H1 (cell line): ENCODE results near the gene MSL3B.

Experiments used
- CTCF ChIA-PET: fragments of 300-600 bp; sonication (Branson Sonifier 250); formaldehyde crosslinking; loops from one replicate; lab custom pipeline; 2021; ENCODE audit not compliant: partially characterized antibody; lab: Charles Lee
- POLR2A ChIA-PET: fragments of 300-600 bp; sonication (Branson Sonifier 250); formaldehyde crosslinking; loops from one replicate; lab custom pipeline; 2021; ENCODE audit warnings: inconsistent platforms; ENCODE audit not compliant: partially characterized antibody; lab: Charles Lee
- DNase-seq, 2 experiments: peaks; one replicate each; pipeline versions ENCODE4 v3.0.0 to v3.0.0-alpha.2; 2010 to 2022; ENCODE audit warnings: low spot score in 2 of 2, low read depth in 1 of 2, mixed read lengths in 1 of 2
- FAIRE-seq: peaks from 2 replicates; lab custom pipeline; 2011; peaks lifted over from hg19 to GRCh38; lab: Jason Lieb, UNC
- H2AFZ ChIP-seq: 2 replicates; pipeline ENCODE4 v1.8.1; 2012; ENCODE audit warnings: low read length, inconsistent platforms
- H2AK5ac ChIP-seq: 2 replicates; pipeline ENCODE4 v1.6.1; 2013; ENCODE audit warnings: low read depth, low read length
- H2BK120ac ChIP-seq: replicated peaks from 2 replicates; pipeline ENCODE3; 2013; ENCODE audit warnings: low read depth, low read length, inconsistent platforms
- H2BK12ac ChIP-seq: 2 replicates; pipeline ENCODE4 v1.6.1; 2013; ENCODE audit warnings: low read depth, low read length
- H2BK15ac ChIP-seq: 2 replicates; pipeline ENCODE4 v1.6.1; 2013; ENCODE audit warnings: low read length
- H2BK20ac ChIP-seq: 2 replicates; pipeline ENCODE4 v1.6.1; 2013; ENCODE audit warnings: low read length
- H2BK5ac ChIP-seq: 2 replicates; pipeline ENCODE4 v1.6.1; 2013; ENCODE audit warnings: low read depth, low read length
- H3K14ac ChIP-seq: 2 replicates; pipeline ENCODE4 v1.6.1; 2013; ENCODE audit warnings: inconsistent platforms; ENCODE audit not compliant: insufficient read length
- H3K18ac ChIP-seq: 2 replicates; pipeline ENCODE4 v1.6.1; 2013; ENCODE audit warnings: low read length; ENCODE audit errors: extremely low read depth
- H3K23ac ChIP-seq: 2 replicates; pipeline ENCODE4 v1.6.1; 2013; ENCODE audit warnings: inconsistent platforms; ENCODE audit not compliant: insufficient read length
- H3K23me2 ChIP-seq: 2 replicates; pipeline ENCODE4 v1.6.1; 2013; ENCODE audit warnings: low read depth, low read length
- H3K27ac ChIP-seq: 2 replicates; pipeline ENCODE4 v1.6.1; 2011; ENCODE audit warnings: low read depth, low read length, inconsistent platforms
- H3K27me3 ChIP-seq, 4 experiments: replicated peaks in 1 of 4; 1 replicate in 1 of 4; 2 replicates in 3 of 4; pipeline versions ENCODE4 v1.6.1 to v1.8.1; 2011 to 2013; ENCODE audit warnings: low read length in 3 of 4, mild to moderate bottlenecking in 3 of 4, inconsistent platforms in 2 of 4, mixed read lengths in 2 of 4, moderate library complexity in 1 of 4; ENCODE audit not compliant: control insufficient read depth in 3 of 4, insufficient read depth in 3 of 4; ENCODE audit errors: extremely low read depth in 1 of 4
- H3K36me3 ChIP-seq, 4 experiments: 2 replicates each; pipeline versions ENCODE4 v1.6.1 to v1.8.1; 2011 to 2013; ENCODE audit warnings: mild to moderate bottlenecking in 4 of 4, low read length in 3 of 4, moderate library complexity in 2 of 4, control low read depth in 1 of 4, inconsistent platforms in 1 of 4; ENCODE audit not compliant: insufficient read depth in 4 of 4, control insufficient read depth in 2 of 4
- H3K4ac ChIP-seq: replicated peaks from 2 replicates; pipeline ENCODE3; 2013; ENCODE audit warnings: low read length, low read depth, mixed read lengths, inconsistent platforms; ENCODE audit not compliant: insufficient read length
- H3K4me1 ChIP-seq, 4 experiments: replicated peaks in 1 of 4; 1 replicate in 1 of 4; 2 replicates in 3 of 4; pipeline versions ENCODE4 v1.6.1 to v1.8.1; 2011 to 2013; ENCODE audit warnings: low read length in 3 of 4, inconsistent platforms in 2 of 4, mixed read lengths in 1 of 4; ENCODE audit not compliant: insufficient read depth in 4 of 4, control insufficient read depth in 3 of 4
- H3K4me2 ChIP-seq, 2 experiments: 2 replicates each; pipeline versions ENCODE4 v1.6.1 to v1.8.1; 2011 to 2013; ENCODE audit warnings: low read depth in 2 of 2, low read length in 2 of 2, control low read depth in 1 of 2, inconsistent platforms in 1 of 2, mild to moderate bottlenecking in 1 of 2; ENCODE audit not compliant: insufficient read depth in 1 of 2
- H3K4me3 ChIP-seq, 4 experiments: fragments of 200-600, 300-600 bp in 1 of 4; sonication (generic), shearing (Covaris generic), sonication (Bioruptor Twin) in 1 of 4; 2 replicates each; pipeline versions ENCODE4 v1.5.1 to v1.8.1; 2011 to 2016; ENCODE audit warnings: low read length in 4 of 4, low read depth in 3 of 4, control low read depth in 2 of 4, inconsistent platforms in 2 of 4, mild to moderate bottlenecking in 2 of 4, mixed read lengths in 1 of 4, moderate library complexity in 1 of 4; ENCODE audit not compliant: insufficient read depth in 2 of 4; ENCODE audit errors: extremely low read depth in 1 of 4
- H3K56ac ChIP-seq: replicated peaks from 2 replicates; pipeline ENCODE3; 2013; ENCODE audit warnings: low read depth, mild to moderate bottlenecking, mixed read lengths, low read length, inconsistent platforms; ENCODE audit not compliant: insufficient read length
- H3K79me1 ChIP-seq: 2 replicates; pipeline ENCODE4 v1.6.1; 2013; ENCODE audit warnings: low read depth, low read length, control low read depth
- H3K79me2 ChIP-seq, 2 experiments: 2 replicates each; pipeline versions ENCODE4 v1.6.1 to v1.8.1; 2012 to 2013; ENCODE audit warnings: low read length in 2 of 2, mild to moderate bottlenecking in 2 of 2, inconsistent platforms in 1 of 2; ENCODE audit not compliant: insufficient read depth in 2 of 2, control insufficient read depth in 1 of 2
- H3K9ac ChIP-seq, 4 experiments: replicated peaks in 1 of 4; 1 replicate in 1 of 4; 2 replicates in 3 of 4; pipeline versions ENCODE4 v1.6.1 to v1.8.1; 2011 to 2013; ENCODE audit warnings: low read depth in 3 of 4, low read length in 3 of 4, control low read depth in 2 of 4, mild to moderate bottlenecking in 2 of 4, moderate library complexity in 2 of 4, inconsistent platforms in 1 of 4; ENCODE audit errors: extremely low read depth in 1 of 4
- H3K9me3 ChIP-seq, 2 experiments: 2 replicates each; pipeline versions ENCODE4 v1.6.1 to v1.8.1; 2012 to 2013; ENCODE audit warnings: mild to moderate bottlenecking in 2 of 2, moderate library complexity in 2 of 2, control low read depth in 1 of 2, inconsistent platforms in 1 of 2, low read depth in 1 of 2, low read length in 1 of 2, mixed read lengths in 1 of 2; ENCODE audit not compliant: insufficient read depth in 2 of 2
- H4K20me1 ChIP-seq, 2 experiments: replicated peaks in 1 of 2; 2 replicates each; pipeline versions ENCODE3 to v1.8.1; 2011 to 2013; ENCODE audit warnings: inconsistent platforms in 2 of 2, low read length in 2 of 2, mild to moderate bottlenecking in 1 of 2; ENCODE audit not compliant: insufficient read depth in 2 of 2, control insufficient read depth in 1 of 2
- H4K5ac ChIP-seq: 2 replicates; pipeline ENCODE4 v1.6.1; 2013; ENCODE audit warnings: low read length, low read depth, mixed read lengths, inconsistent platforms; ENCODE audit not compliant: insufficient read length
- H4K8ac ChIP-seq: 2 replicates; pipeline ENCODE4 v1.8.0; 2013; ENCODE audit warnings: mild to moderate bottlenecking, moderate library complexity, low read length, inconsistent platforms; ENCODE audit not compliant: insufficient read depth; ENCODE audit errors: extremely low read depth
- H4K91ac ChIP-seq: replicated peaks from 2 replicates; pipeline ENCODE3; 2013; ENCODE audit warnings: low read length, mixed read lengths, inconsistent platforms; ENCODE audit not compliant: insufficient read length
- CBX5 ChIP-seq: fragments of 300-800, 300-1000 bp; sonication (generic); IDR thresholded peaks from 2 replicates; pipeline ENCODE4 v1.7.1; 2016; ENCODE audit warnings: antibody characterized with exemption, low read length, low read depth
- CTBP2 ChIP-seq: IDR thresholded peaks from 2 replicates; pipeline ENCODE4 v1.7.0; 2011; ENCODE audit warnings: borderline replicate concordance, mild to moderate bottlenecking, moderate library complexity, mixed read lengths, low read length; ENCODE audit not compliant: insufficient read depth, insufficient read length
- EP300 ChIP-seq, 2 experiments: IDR thresholded peaks; 1 replicate in 1 of 2; 2 replicates in 1 of 2; pipeline ENCODE4 v1.6.1; 2011 to 2012; ENCODE audit warnings: low read depth in 2 of 2, low read length in 2 of 2, mild to moderate bottlenecking in 2 of 2, borderline replicate concordance in 1 of 2, inconsistent platforms in 1 of 2, moderate library complexity in 1 of 2
- SIRT6 ChIP-seq: IDR thresholded peaks from one replicate; pipeline ENCODE4 v1.7.1; 2012; ENCODE audit warnings: low read length, inconsistent platforms
- SP2 ChIP-seq: IDR thresholded peaks from 2 replicates; pipeline ENCODE4 v1.6.1; 2012; ENCODE audit warnings: mild to moderate bottlenecking, low read length, inconsistent platforms
- SUZ12 ChIP-seq: fragments of 200-600 bp; sonication (generic); IDR thresholded peaks from 2 replicates; pipeline ENCODE4 v1.6.1; 2012; ENCODE audit warnings: mild to moderate bottlenecking, inconsistent platforms, low read length, moderate library complexity, mixed read lengths
- TAF7 ChIP-seq: optimal IDR thresholded peaks from 2 replicates; pipeline ENCODE3; 2011; ENCODE audit warnings: low read depth, mild to moderate bottlenecking, inconsistent platforms, low read length, moderate library complexity, borderline replicate concordance
- WGBS, 2 experiments: shearing (Covaris generic) in 1 of 2; methylation state at CpG; one replicate each; pipeline versions ENCODE4 v1.1.6 to v1.1.7; 2013 to 2015; ENCODE audit warnings: low lambda C conversion rate in 2 of 2, mixed read lengths in 2 of 2, inconsistent platforms in 1 of 2, low coverage in 1 of 2, missing lambda C conversion rate in 1 of 2; ENCODE audit not compliant: insufficient replicate concordance in 2 of 2, insufficient coverage in 1 of 2, insufficient read length in 1 of 2; ENCODE audit errors: extremely low coverage in 1 of 2, missing lambda C conversion rate in 1 of 2; 5-methylcytosine and 5-hydroxymethylcytosine counted together
- TF ChIP-seq, protein P1 (sequence below), 3 experiments: IDR thresholded peaks; 1 replicate in 2 of 3; 2 replicates in 1 of 3; pipeline versions ENCODE4 v1.5.1 to v1.6.1; 2011; ENCODE audit warnings: low read length in 3 of 3, mild to moderate bottlenecking in 3 of 3, inconsistent platforms in 2 of 3, low read depth in 1 of 3, moderate library complexity in 1 of 3; ENCODE audit not compliant: insufficient read depth in 1 of 3; ENCODE audit errors: control extremely low read depth in 1 of 3

The MSL3B gene

DNA sequence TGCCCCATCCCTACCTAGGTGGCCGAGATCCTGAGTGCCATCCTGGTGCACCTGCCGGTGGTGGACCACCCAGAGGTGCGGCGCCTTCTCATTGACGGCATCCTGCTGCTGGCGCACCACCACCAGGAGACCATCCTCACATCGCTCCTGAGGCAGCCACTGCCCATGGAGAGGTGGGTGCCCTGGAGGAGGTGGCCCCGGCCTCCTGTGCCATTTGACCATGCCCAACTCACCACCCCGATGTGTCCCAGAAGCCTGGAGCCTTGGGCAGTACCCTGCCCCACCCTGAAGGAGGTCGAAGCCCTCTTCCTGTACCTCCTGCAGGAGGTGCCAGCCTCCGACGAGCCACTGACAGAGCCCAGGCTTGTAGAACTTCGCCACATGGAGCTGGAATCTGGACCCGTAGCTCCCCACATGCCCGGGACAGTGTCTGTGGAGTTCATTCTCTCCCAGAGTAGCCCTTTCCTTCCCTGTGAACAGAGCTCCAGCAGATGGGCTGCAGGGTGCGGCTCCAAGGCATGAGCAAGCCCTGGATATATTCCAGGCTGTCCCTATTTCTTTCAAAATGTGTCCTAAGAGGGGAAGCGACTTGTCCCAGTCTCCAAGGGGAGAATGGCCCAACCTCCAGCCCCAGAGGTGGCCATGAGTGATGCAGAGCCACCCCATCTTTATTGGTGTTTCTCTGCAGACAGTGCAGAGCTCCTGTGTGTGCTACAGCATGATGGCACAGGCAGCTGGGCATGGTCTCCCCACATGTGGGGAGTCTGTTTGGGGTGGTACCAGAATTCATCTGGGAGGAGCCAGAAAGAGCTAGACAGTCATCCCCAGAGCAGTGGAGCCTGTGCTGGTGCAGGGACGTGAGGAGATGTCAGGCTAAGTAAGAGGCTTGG, 48.1 kb downstream of the MSL3B start:
- no peak overlapping the region for H2BK120ac ChIP-seq
- no peak overlapping the region for H4K91ac ChIP-seq
- no peak overlapping the region for H3K4me3 ChIP-seq
- no peak overlapping the region for H4K8ac ChIP-seq
- no peaks in the 10 kb centered on the region for H3K27me3 ChIP-seq
- H3K79me1 ChIP-seq: no peaks in the 10 kb centered on the region
- POLR2A ChIA-PET: no interaction called here
- 93% methylated on average over 18 of the region's 18 CpGs; no CpG with 5 or more reads in 1 of the 2 experiments for WGBS, 2 experiments
- H3K56ac ChIP-seq: no peak overlapping the region
- H3K27ac ChIP-seq: no peak overlapping the region
- H3K4me1 ChIP-seq: no peaks in the 10 kb centered on the region
- TF ChIP-seq CBX5 (no peak), CTBP2 (no peak), SP2 (no peak), SIRT6 (no peak), TAF7 (no peak), SUZ12 (no peak), EP300 (IDR thresholded peaks at IDR 0.05; ENCODE audit: borderline replicate concordance in 1 of 2, low read depth in 2 of 2, low read length in 2 of 2) (no peak)
- TF ChIP-seq, protein P1, sequence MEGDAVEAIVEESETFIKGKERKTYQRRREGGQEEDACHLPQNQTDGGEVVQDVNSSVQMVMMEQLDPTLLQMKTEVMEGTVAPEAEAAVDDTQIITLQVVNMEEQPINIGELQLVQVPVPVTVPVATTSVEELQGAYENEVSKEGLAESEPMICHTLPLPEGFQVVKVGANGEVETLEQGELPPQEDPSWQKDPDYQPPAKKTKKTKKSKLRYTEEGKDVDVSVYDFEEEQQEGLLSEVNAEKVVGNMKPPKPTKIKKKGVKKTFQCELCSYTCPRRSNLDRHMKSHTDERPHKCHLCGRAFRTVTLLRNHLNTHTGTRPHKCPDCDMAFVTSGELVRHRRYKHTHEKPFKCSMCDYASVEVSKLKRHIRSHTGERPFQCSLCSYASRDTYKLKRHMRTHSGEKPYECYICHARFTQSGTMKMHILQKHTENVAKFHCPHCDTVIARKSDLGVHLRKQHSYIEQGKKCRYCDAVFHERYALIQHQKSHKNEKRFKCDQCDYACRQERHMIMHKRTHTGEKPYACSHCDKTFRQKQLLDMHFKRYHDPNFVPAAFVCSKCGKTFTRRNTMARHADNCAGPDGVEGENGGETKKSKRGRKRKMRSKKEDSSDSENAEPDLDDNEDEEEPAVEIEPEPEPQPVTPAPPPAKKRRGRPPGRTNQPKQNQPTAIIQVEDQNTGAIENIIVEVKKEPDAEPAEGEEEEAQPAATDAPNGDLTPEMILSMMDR (IDR thresholded peaks at IDR 0.05; ENCODE audit: control extremely low read depth in 1 of 3, insufficient read depth in 1 of 3, low read depth in 1 of 3, low read length in 3 of 3): no peak
- no peak overlapping the region for H2BK12ac ChIP-seq
- H3K36me3 ChIP-seq: no peaks in the 10 kb centered on the region
- no peaks in the 10 kb centered on the region for H4K20me1 ChIP-seq
- H3K23me2 ChIP-seq: no peaks in the 10 kb centered on the region
- FAIRE-seq: no peak
- CTCF ChIA-PET: interaction anchor here (1.0 to 1.2 kb wide), 2 partner anchors 109 to 394 kb away, joined by 3 to 4 read pairs; no protein-coding TSS in a partner anchor
- H3K79me2 ChIP-seq: no peaks in the 10 kb centered on the region
- H2BK15ac ChIP-seq: no peak overlapping the region
- no peak overlapping the region for H4K5ac ChIP-seq
- H2AFZ ChIP-seq: no peak overlapping the region
- H3K4me2 ChIP-seq: no peak overlapping the region
- H3K23ac ChIP-seq: no peak overlapping the region
- H3K9ac ChIP-seq: no peak overlapping the region
- H3K4ac ChIP-seq: no peak overlapping the region
- DNase-seq: no peak
- no peaks in the 10 kb centered on the region for H3K9me3 ChIP-seq
- H2AK5ac ChIP-seq: no peak overlapping the region
- no peak overlapping the region for H2BK20ac ChIP-seq
- no peak overlapping the region for H2BK5ac ChIP-seq
- H3K14ac ChIP-seq: no peak overlapping the region
- no peak overlapping the region for H3K18ac ChIP-seq
